ENCODE data around the gene FOXL3.

Gene FOXL3

GRCh38 chr7:276230-276835 lies 13.6 kb upstream of the FOXL3 start:
- H3K4me3 ChIP-seq (ENCODE audit: low read length): no peak overlapping the region
- no peak for DNase-seq (ENCODE audit: low read depth)
- no peak for TF ChIP-seq CTCF (conservative IDR thresholded peaks at IDR 0.05; ENCODE audit: low read depth, low read length)

- H3K4me3 ChIP-seq (ENCODE audit: low read length): no peak overlapping the region
- no peak for DNase-seq (ENCODE audit: low read depth)
- TF ChIP-seq CTCF (conservative IDR thresholded peaks at IDR 0.05; ENCODE audit: low read depth, low read length): no peak
Observed at GRCh38 chr7:277228-277627, 12.7 kb upstream of the FOXL3 start.

- no peak overlapping the region for H3K4me3 ChIP-seq (ENCODE audit: low read length)
- TF ChIP-seq CTCF (conservative IDR thresholded peaks at IDR 0.05; ENCODE audit: low read depth, low read length): no peak
- no peak for DNase-seq (ENCODE audit: low read depth)
Observed at GRCh38 chr7:278081-278480, 11.9 kb upstream of the FOXL3 start.

GRCh38 chr7:279821-280220 lies 10.1 kb upstream of the FOXL3 start:
- H3K4me3 ChIP-seq (ENCODE audit: low read length): no peak overlapping the region
- TF ChIP-seq CTCF (conservative IDR thresholded peaks at IDR 0.05; ENCODE audit: low read depth, low read length): no peak

GRCh38 chr7:280461-280860 lies 9.5 kb upstream of the FOXL3 start:
- no peak overlapping the region for H3K4me3 ChIP-seq (ENCODE audit: low read length)
- TF ChIP-seq CTCF (conservative IDR thresholded peaks at IDR 0.05; ENCODE audit: low read depth, low read length): no peak
- no peak for DNase-seq (ENCODE audit: low read depth)

More at GRCh38 chr7:279821-280220, 10.1 kb upstream of the FOXL3 start:
- DNase-seq (ENCODE audit: low read depth): no peak

GRCh38 chr7:281637-282036 lies 8.3 kb upstream of the FOXL3 start:
- no peak for TF ChIP-seq CTCF (conservative IDR thresholded peaks at IDR 0.05; ENCODE audit: low read depth, low read length)
- no peak for DNase-seq (ENCODE audit: low read depth)
- no peak overlapping the region for H3K4me3 ChIP-seq (ENCODE audit: low read length)

- TF ChIP-seq CTCF (conservative IDR thresholded peaks at IDR 0.05; ENCODE audit: low read depth, low read length): no peak
- no peak for DNase-seq (ENCODE audit: low read depth)
- H3K4me3 ChIP-seq (ENCODE audit: low read length): no peak overlapping the region
Observed at GRCh38 chr7:282621-283020, 7.3 kb upstream of the FOXL3 start.
